Mucosa of stomach (tissue), 1 donor: ENCODE data around the gene TBC1D30.
A peak's percentile ranks its signal among the peaks of the same experiment; 100 is the strongest.
"Not testable (repeated sequence)": the region's sequence is repeated elsewhere in the genome, so short reads cannot be mapped to it uniquely, and the experiment has no call there.

ENCODE experiments used
- H3K27me3 ChIP-seq: one replicate; pipeline ENCODE4 v1.7.0; 2013; ENCODE audit warnings: mild to moderate bottlenecking, low read length; ENCODE audit not compliant: control insufficient read depth, insufficient read depth
- H3K36me3 ChIP-seq: one replicate; pipeline ENCODE4 v1.7.0; 2013; ENCODE audit warnings: low read length; ENCODE audit not compliant: control insufficient read depth, insufficient read depth
- H3K4me1 ChIP-seq: one replicate; pipeline ENCODE4 v1.7.0; 2013; ENCODE audit warnings: mild to moderate bottlenecking, low read length; ENCODE audit not compliant: control insufficient read depth, insufficient read depth
- H3K4me3 ChIP-seq: one replicate; pipeline ENCODE4 v1.7.0; 2013; ENCODE audit warnings: low read length
- H3K9ac ChIP-seq: one replicate; pipeline ENCODE4 v1.7.0; 2013; ENCODE audit warnings: mild to moderate bottlenecking, low read length, moderate library complexity
- H3K9me3 ChIP-seq: one replicate; pipeline ENCODE4 v1.7.0; 2013; ENCODE audit warnings: mild to moderate bottlenecking, low read length, moderate library complexity; ENCODE audit not compliant: control insufficient read depth
- donor health status: Pancreatic carcinoma.

The TBC1D30 gene, protein sequence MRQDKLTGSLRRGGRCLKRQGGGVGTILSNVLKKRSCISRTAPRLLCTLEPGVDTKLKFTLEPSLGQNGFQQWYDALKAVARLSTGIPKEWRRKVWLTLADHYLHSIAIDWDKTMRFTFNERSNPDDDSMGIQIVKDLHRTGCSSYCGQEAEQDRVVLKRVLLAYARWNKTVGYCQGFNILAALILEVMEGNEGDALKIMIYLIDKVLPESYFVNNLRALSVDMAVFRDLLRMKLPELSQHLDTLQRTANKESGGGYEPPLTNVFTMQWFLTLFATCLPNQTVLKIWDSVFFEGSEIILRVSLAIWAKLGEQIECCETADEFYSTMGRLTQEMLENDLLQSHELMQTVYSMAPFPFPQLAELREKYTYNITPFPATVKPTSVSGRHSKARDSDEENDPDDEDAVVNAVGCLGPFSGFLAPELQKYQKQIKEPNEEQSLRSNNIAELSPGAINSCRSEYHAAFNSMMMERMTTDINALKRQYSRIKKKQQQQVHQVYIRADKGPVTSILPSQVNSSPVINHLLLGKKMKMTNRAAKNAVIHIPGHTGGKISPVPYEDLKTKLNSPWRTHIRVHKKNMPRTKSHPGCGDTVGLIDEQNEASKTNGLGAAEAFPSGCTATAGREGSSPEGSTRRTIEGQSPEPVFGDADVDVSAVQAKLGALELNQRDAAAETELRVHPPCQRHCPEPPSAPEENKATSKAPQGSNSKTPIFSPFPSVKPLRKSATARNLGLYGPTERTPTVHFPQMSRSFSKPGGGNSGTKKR

DNA sequence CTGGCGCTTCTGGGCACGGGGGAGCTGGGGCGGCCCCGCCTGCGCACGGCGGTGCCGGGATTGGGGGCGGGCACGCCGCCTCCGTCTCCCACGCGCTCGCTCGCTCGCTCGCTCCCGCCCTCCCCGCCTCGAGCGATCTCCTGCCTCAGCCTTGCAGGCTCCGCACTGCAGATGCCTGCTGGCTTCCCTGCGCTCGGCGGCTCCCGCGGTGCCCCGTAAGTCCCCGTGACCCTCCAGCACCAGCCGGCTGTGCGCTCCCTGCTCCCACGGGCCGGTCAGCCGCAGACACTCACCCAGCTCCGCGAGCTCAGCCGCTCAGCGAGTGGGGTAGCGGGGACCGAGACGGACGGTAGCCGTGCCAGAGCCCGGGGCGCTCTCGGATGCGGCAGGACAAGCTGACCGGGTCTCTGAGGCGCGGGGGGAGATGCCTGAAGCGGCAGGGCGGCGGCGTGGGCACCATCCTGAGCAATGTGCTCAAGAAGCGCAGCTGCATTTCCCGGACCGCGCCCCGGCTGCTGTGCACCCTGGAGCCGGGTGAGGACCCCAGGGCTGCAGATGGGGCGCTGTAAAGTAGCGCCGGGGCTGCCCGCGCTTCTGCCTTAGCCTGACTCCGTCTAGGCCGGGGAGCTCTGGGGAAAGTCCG, at the start of gene TBC1D30:
Gene TBC1D30, plus strand, starts transcription at position 148 of the 643 bp plus-strand sequence. Its CDS starts 233 bp downstream, at position 381.
- Histone ChIP-seq H3K27me3 (peaks cover 27% of the 10 kb centered on the region), H3K4me3 (peak within 1 kb of the TSS; percentile 29), H3K9ac (peak within 1 kb of the TSS; percentile 35), H3K4me1 (peaks cover 16% of the 10 kb centered on the region), H3K9me3 (no peaks in the 10 kb centered on the region), H3K36me3 (no peaks in the 10 kb centered on the region)

DNA sequence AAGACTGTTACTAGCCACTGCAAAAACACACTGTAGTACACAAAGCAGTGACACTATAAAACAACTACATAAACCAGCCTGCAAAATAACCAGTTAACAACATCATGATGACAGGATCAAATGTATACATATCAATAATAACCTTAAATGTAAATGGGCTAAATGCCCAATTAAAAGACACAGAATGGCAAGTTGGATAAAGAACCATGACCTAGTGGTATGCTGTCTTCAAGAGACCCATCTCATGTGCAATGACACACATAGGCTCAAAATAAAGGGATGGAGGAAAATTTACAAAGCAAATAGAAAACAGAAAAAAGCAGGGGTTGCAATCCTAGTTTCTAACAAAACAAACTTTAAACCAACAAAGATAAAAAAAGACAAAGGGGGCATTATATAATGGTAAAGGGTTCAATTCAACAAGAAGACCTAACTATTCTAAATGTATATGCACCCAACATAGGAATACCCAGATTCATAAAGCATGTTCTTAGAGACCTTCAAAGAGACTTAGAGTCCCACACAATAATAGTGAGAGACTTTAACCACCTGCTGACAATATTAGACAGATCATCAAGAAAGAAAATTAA, 49.2 kb upstream of the TBC1D30 start:
- H3K36me3 ChIP-seq, H3K27me3 ChIP-seq: not testable (repeated sequence)

DNA sequence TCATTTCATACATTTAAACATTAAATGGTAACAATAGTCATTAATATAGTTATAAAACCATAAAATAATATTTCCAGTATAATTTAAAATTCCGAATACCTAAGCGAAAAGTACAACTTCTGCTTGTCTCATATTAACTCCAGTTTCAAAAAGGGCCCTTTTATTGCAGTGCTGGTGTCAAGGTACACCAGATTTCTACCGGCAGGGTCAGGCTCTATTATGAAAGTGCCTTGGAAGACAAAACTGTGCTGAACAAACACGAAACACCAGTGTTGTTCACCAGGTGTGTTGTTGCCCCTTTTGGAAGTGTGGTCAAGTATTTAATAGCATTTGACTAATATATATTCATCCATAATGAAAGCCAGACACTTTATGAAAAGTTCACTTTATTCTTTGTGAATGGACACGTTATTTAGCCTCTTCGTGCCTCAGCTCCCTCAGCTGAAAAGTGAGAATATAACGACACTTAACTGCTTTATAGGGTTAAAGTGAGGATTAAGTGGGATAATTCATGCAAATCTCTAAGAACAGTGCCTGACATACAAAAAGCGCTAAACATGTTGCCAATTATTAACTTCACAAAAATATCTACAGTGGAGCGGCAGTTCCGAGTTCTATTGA, 45.0 kb upstream of the TBC1D30 start:
- Histone ChIP-seq H3K36me3 (no peaks in the 10 kb centered on the region), H3K4me1 (peaks cover 11% of the 10 kb centered on the region), H3K9ac (peak overlapping the region; percentile 60), H3K9me3 (no peaks in the 10 kb centered on the region), H3K27me3 (no peaks in the 10 kb centered on the region), H3K4me3 (peak overlapping the region; percentile 80)

More for the DNA sequence above, 49.2 kb upstream of the TBC1D30 start:
- H3K4me1 ChIP-seq, H3K9me3 ChIP-seq, H3K4me3 ChIP-seq, H3K9ac ChIP-seq: not testable (repeated sequence)

DNA sequence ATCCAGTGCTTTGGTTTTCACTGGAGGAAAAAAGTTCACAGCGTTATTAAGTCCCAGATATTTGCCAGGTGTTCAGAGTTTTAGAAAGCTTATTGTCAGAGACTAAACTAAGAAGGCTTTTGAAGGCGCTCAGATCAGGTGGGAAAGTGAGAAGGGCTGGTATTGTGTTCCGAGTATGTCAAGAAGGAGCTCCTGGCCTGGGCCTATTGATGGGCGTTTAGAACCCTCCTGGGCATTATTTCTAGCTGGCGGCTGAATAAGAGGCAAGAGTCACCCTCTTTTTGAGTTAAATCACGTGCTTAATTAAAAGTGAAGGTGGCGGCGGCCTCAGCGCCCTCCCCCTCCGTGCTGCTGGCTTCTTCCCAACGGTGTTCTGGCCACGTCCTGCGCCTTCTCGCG, 44.3 kb upstream of the TBC1D30 start:
- Histone ChIP-seq H3K27me3 (no peaks in the 10 kb centered on the region), H3K36me3 (no peaks in the 10 kb centered on the region), H3K9ac (peak overlapping the region; percentile 60), H3K9me3 (no peaks in the 10 kb centered on the region), H3K4me3 (peak overlapping the region; percentile 80), H3K4me1 (peaks cover 11% of the 10 kb centered on the region)

DNA sequence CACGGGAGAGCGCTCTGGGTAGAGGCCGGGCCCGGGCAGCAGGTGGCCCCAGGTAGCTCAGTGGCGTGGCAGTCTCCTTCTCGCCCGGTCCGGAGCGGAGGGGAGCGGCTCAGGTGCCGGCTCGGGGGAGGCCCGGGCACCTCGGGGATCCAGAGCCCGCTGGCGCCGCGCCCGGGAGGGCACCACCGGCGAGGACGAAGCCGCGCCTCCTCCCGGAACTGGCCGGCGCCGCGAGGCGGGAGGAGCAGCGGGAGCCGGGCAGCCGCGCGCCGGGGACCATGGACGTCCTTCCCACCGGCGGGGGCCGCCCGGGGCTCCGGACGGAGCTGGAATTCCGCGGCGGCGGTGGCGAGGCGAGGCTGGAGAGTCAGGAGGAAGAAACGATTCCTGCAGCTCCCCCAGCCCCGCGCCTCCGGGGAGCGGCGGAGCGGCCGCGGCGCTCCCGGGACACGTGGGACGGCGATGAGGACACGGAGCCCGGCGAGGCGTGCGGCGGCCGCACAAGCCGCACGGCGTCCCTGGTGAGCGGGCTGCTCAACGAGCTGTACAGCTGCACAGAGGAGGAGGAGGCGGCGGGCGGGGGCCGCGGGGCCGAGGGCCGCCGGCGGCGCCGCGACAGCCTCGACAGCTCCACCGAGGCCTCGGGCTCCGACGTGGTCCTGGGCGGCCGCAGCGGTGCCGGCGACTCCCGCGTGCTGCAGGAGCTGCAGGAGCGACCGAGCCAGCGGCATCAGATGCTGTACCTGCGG, 43.7 kb upstream of the TBC1D30 start:
- H3K4me1 ChIP-seq: peaks cover 11% of the 10 kb centered on the region
- no peaks in the 10 kb centered on the region for H3K27me3 ChIP-seq
- peak overlapping the region; percentile 60 for H3K9ac ChIP-seq
- peak overlapping the region; percentile 80 for H3K4me3 ChIP-seq
- no peaks in the 10 kb centered on the region for H3K9me3 ChIP-seq
- H3K36me3 ChIP-seq: no peaks in the 10 kb centered on the region

DNA sequence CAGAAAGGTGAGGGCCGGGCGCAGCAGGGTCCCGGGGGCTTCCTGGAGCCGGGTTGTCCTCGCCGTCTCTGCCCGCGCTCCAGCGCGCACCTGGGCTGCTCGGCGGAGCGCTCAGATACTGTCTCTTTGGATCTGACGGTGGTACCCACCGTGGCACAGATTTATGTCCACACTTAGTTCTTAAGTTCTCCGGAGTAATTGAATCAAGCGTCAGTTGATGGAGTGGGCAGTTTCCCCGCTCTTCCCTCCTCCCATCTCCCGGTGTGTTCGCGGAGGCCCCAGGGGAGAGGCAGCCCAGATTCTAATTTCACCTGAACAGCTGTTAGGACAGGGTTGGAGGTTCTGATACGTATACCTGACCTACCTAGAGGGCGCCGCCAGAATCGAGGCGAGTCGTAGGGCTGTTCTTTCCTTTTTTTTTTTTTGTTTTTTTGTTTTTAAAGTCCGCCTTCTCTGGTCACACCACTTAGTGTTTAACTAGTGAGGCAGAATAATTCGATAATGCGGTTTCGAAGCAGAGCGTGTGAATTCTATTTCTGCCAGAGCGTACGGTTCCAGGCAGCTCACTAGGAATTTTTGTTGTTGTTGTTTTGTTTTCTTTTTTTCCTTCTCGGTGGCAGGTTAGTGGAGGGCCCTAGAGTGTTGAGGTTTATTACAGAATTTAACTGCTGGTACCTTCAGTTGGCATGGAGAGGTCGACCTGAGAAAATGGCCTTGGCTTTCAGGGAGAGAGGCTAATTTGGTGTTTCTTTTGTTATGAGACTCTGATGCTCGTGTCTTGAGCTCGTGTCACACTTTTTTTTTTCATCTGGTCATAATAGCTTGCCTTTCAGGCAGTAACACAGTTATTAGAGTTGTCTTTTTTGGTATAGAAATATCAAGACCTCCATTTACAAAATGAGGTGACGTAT, 42.9 kb upstream of the TBC1D30 start:
- Histone ChIP-seq H3K4me1 (peaks cover 11% of the 10 kb centered on the region), H3K36me3 (no peaks in the 10 kb centered on the region), H3K9ac (peak overlapping the region; percentile 60), H3K4me3 (peak overlapping the region; percentile 80), H3K9me3 (no peaks in the 10 kb centered on the region), H3K27me3 (no peaks in the 10 kb centered on the region)

DNA sequence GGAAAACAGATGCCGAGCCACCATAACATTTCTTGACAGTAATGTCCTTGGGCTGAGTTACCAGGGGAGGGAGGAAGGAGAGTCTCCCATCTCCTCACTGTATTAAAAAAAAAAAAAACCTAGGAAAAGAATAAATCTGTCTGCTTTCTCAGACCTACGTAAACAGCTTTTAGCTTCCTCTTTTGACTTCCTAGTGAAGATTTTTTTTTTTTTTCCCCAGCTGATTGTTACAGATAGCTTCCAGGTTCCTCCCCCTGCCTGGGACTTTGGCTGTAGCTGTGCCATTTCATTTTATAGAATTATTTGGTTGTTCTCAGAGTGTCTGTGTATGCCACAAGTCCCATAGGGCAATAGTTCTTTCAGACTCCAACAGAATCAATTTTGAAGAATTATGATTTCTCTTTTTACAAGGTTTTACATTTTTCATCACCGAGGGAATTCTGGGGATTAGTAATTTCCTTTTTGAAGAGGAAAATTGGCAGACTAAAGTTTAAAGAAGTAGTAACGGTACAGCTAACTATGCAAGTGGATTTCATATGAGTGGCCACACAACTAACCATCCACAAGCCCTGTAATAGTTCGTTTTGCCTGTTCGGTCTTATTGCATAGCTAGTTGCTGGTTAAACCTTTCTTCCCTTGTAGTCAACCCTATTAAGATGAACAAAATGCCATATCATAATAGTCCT, 42.1 kb upstream of the TBC1D30 start:
- Histone ChIP-seq H3K9ac (peak overlapping the region; percentile 60), H3K4me3 (peak overlapping the region; percentile 80), H3K9me3 (no peaks in the 10 kb centered on the region), H3K27me3 (no peaks in the 10 kb centered on the region), H3K36me3 (no peaks in the 10 kb centered on the region), H3K4me1 (peaks cover 11% of the 10 kb centered on the region)

DNA sequence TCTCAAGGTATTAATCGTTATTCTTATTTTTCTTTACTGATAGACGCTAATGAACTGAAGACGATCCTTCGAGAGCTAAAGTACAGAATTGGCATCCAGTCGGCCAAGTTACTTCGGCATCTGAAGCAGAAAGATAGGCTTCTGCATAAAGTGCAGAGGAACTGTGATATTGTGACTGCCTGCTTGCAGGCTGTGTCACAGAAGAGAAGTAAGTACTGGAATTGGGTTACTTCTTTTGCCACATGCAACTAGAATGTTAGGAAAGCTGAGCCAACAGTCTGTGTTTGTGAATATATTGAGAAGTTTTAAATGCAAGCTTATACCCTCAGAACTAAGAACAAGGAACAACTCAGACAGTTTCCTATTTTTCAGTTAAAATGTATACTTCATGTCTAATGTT, 38.6 kb upstream of the TBC1D30 start:
- Histone ChIP-seq H3K4me1 (peaks cover 11% of the 10 kb centered on the region), H3K9ac (no peak overlapping the region), H3K4me3 (no peak overlapping the region), H3K27me3 (no peaks in the 10 kb centered on the region), H3K9me3 (no peaks in the 10 kb centered on the region), H3K36me3 (no peaks in the 10 kb centered on the region)

DNA sequence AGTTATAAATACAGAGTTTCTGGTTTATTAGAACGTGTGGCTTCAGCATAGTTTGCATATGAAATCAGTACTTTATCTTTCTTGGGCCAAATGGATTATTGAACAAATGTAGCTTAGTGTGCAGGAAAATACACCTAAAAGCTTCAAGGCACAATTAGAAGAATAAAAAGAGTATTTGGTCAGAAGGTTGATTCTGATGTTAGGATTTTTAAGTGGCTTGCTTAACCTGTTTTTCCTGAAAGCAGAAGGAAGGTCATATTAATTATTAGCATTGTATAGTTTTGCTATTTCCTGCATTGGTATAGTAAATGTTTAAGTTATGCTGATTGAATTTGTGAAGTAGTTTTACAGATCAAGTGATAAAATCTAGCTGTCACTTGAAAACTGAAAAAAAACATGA, 34.3 kb upstream of the TBC1D30 start:
- Histone ChIP-seq H3K4me3 (no peak overlapping the region), H3K4me1 (no peaks in the 10 kb centered on the region), H3K36me3 (no peaks in the 10 kb centered on the region), H3K9me3 (no peaks in the 10 kb centered on the region), H3K9ac (no peak overlapping the region), H3K27me3 (no peaks in the 10 kb centered on the region)

DNA sequence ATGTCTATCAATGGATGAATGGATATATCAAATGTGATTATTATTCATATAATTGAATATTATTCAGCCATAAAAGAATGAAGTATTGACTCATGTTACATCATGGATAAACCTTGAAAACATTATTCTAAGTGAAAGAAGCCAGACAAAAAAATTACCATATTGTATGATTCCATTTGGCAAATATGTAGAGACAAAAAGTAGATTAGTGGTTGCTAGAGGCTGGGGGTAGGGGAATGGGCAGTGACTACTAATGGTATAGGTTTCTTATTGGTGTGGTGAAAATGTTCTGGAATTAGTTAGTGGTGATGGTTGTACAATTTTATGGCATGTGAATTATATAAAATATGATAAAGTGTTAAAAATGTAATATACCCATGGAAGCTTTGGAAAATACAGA, 33.4 kb upstream of the TBC1D30 start:
- Histone ChIP-seq H3K9me3 (no peaks in the 10 kb centered on the region), H3K9ac (no peak overlapping the region), H3K27me3 (no peaks in the 10 kb centered on the region), H3K36me3 (no peaks in the 10 kb centered on the region), H3K4me1 (no peaks in the 10 kb centered on the region), H3K4me3 (no peak overlapping the region)
